ENCODE measurements around the gene FIBCD1.

DNA sequence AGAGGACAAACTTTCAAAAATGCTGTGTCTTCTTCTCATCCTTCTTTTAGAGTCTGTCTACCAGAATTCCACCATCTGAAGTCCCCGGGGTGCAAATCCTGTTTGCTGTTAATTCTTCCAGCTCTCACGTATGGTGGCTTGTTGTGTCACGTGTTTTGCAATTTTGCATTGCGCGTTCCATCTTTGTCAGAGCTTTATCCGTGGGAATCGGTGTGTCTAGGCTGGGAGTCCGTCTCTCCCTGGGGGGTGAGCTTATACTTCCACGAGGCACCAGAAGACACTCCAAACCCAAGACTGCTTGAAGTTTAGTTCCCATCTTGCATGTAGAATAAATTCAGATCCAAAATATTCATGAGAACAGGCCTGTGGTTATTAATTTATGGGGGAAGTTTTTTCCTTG, 6.1 kb upstream of the FIBCD1 start:
- TF ChIP-seq, protein P1, sequence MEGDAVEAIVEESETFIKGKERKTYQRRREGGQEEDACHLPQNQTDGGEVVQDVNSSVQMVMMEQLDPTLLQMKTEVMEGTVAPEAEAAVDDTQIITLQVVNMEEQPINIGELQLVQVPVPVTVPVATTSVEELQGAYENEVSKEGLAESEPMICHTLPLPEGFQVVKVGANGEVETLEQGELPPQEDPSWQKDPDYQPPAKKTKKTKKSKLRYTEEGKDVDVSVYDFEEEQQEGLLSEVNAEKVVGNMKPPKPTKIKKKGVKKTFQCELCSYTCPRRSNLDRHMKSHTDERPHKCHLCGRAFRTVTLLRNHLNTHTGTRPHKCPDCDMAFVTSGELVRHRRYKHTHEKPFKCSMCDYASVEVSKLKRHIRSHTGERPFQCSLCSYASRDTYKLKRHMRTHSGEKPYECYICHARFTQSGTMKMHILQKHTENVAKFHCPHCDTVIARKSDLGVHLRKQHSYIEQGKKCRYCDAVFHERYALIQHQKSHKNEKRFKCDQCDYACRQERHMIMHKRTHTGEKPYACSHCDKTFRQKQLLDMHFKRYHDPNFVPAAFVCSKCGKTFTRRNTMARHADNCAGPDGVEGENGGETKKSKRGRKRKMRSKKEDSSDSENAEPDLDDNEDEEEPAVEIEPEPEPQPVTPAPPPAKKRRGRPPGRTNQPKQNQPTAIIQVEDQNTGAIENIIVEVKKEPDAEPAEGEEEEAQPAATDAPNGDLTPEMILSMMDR (optimal IDR thresholded peaks at IDR 0.05 in 1 of 3, IDR thresholded peaks at IDR 0.05 in 1 of 3, conservative IDR thresholded peaks at IDR 0.05 in 1 of 3; ENCODE audit: extremely low read depth in 1 of 3, insufficient read depth in 2 of 3, low read length in 3 of 3) = no peak
- TF ChIP-seq EZH2 (IDR thresholded peaks at IDR 0.05; ENCODE audit: low read length) = no peak

Measured in keratinocyte (primary cell).